H1 (cell line): ENCODE measurements around the gene ARHGEF2. TPM values are rescaled to one million over a fixed set of nuclear protein-coding genes. Genes with fewer than 3 reads are reported as not detected.

Experiments used
- CTCF ChIA-PET: fragments of 300-600 bp; sonication (Branson Sonifier 250); formaldehyde crosslinking; loops from one replicate; lab custom pipeline; 2021; ENCODE audit not compliant: partially characterized antibody; lab: Charles Lee
- POLR2A ChIA-PET: fragments of 300-600 bp; sonication (Branson Sonifier 250); formaldehyde crosslinking; loops from one replicate; lab custom pipeline; 2021; ENCODE audit warnings: inconsistent platforms; ENCODE audit not compliant: partially characterized antibody; lab: Charles Lee
- DNase-seq, 2 experiments: peaks; one replicate each; pipeline versions ENCODE4 v3.0.0 to v3.0.0-alpha.2; 2010 to 2022; ENCODE audit warnings: low spot score in 2 of 2, low read depth in 1 of 2, mixed read lengths in 1 of 2
- FAIRE-seq: peaks from 2 replicates; lab custom pipeline; 2011; peaks lifted over from hg19 to GRCh38; lab: Jason Lieb, UNC
- H2AFZ ChIP-seq: 2 replicates; pipeline ENCODE4 v1.8.1; 2012; ENCODE audit warnings: low read length, inconsistent platforms
- H2AK5ac ChIP-seq: 2 replicates; pipeline ENCODE4 v1.6.1; 2013; ENCODE audit warnings: low read depth, low read length
- H2BK120ac ChIP-seq: replicated peaks from 2 replicates; pipeline ENCODE3; 2013; ENCODE audit warnings: low read depth, low read length, inconsistent platforms
- H2BK12ac ChIP-seq: 2 replicates; pipeline ENCODE4 v1.6.1; 2013; ENCODE audit warnings: low read depth, low read length
- H2BK15ac ChIP-seq: 2 replicates; pipeline ENCODE4 v1.6.1; 2013; ENCODE audit warnings: low read length
- H2BK20ac ChIP-seq: 2 replicates; pipeline ENCODE4 v1.6.1; 2013; ENCODE audit warnings: low read length
- H2BK5ac ChIP-seq: 2 replicates; pipeline ENCODE4 v1.6.1; 2013; ENCODE audit warnings: low read depth, low read length
- H3K14ac ChIP-seq: 2 replicates; pipeline ENCODE4 v1.6.1; 2013; ENCODE audit warnings: inconsistent platforms; ENCODE audit not compliant: insufficient read length
- H3K18ac ChIP-seq: 2 replicates; pipeline ENCODE4 v1.6.1; 2013; ENCODE audit warnings: low read length; ENCODE audit errors: extremely low read depth
- H3K23ac ChIP-seq: 2 replicates; pipeline ENCODE4 v1.6.1; 2013; ENCODE audit warnings: inconsistent platforms; ENCODE audit not compliant: insufficient read length
- H3K23me2 ChIP-seq: 2 replicates; pipeline ENCODE4 v1.6.1; 2013; ENCODE audit warnings: low read depth, low read length
- H3K27ac ChIP-seq: 2 replicates; pipeline ENCODE4 v1.6.1; 2011; ENCODE audit warnings: low read depth, low read length, inconsistent platforms
- H3K27me3 ChIP-seq, 4 experiments: replicated peaks in 1 of 4; 1 replicate in 1 of 4; 2 replicates in 3 of 4; pipeline versions ENCODE4 v1.6.1 to v1.8.1; 2011 to 2013; ENCODE audit warnings: low read length in 3 of 4, mild to moderate bottlenecking in 3 of 4, inconsistent platforms in 2 of 4, mixed read lengths in 2 of 4, moderate library complexity in 1 of 4; ENCODE audit not compliant: control insufficient read depth in 3 of 4, insufficient read depth in 3 of 4; ENCODE audit errors: extremely low read depth in 1 of 4
- H3K36me3 ChIP-seq, 4 experiments: 2 replicates each; pipeline versions ENCODE4 v1.6.1 to v1.8.1; 2011 to 2013; ENCODE audit warnings: mild to moderate bottlenecking in 4 of 4, low read length in 3 of 4, moderate library complexity in 2 of 4, control low read depth in 1 of 4, inconsistent platforms in 1 of 4; ENCODE audit not compliant: insufficient read depth in 4 of 4, control insufficient read depth in 2 of 4
- H3K4ac ChIP-seq: replicated peaks from 2 replicates; pipeline ENCODE3; 2013; ENCODE audit warnings: low read length, low read depth, mixed read lengths, inconsistent platforms; ENCODE audit not compliant: insufficient read length
- H3K4me1 ChIP-seq, 4 experiments: replicated peaks in 1 of 4; 1 replicate in 1 of 4; 2 replicates in 3 of 4; pipeline versions ENCODE4 v1.6.1 to v1.8.1; 2011 to 2013; ENCODE audit warnings: low read length in 3 of 4, inconsistent platforms in 2 of 4, mixed read lengths in 1 of 4; ENCODE audit not compliant: insufficient read depth in 4 of 4, control insufficient read depth in 3 of 4
- H3K4me2 ChIP-seq, 2 experiments: 2 replicates each; pipeline versions ENCODE4 v1.6.1 to v1.8.1; 2011 to 2013; ENCODE audit warnings: low read depth in 2 of 2, low read length in 2 of 2, control low read depth in 1 of 2, inconsistent platforms in 1 of 2, mild to moderate bottlenecking in 1 of 2; ENCODE audit not compliant: insufficient read depth in 1 of 2
- H3K4me3 ChIP-seq, 4 experiments: fragments of 200-600, 300-600 bp in 1 of 4; sonication (generic), shearing (Covaris generic), sonication (Bioruptor Twin) in 1 of 4; 2 replicates each; pipeline versions ENCODE4 v1.5.1 to v1.8.1; 2011 to 2016; ENCODE audit warnings: low read length in 4 of 4, low read depth in 3 of 4, control low read depth in 2 of 4, inconsistent platforms in 2 of 4, mild to moderate bottlenecking in 2 of 4, mixed read lengths in 1 of 4, moderate library complexity in 1 of 4; ENCODE audit not compliant: insufficient read depth in 2 of 4; ENCODE audit errors: extremely low read depth in 1 of 4
- H3K56ac ChIP-seq: replicated peaks from 2 replicates; pipeline ENCODE3; 2013; ENCODE audit warnings: low read depth, mild to moderate bottlenecking, mixed read lengths, low read length, inconsistent platforms; ENCODE audit not compliant: insufficient read length
- H3K79me1 ChIP-seq: 2 replicates; pipeline ENCODE4 v1.6.1; 2013; ENCODE audit warnings: low read depth, low read length, control low read depth
- H3K79me2 ChIP-seq, 2 experiments: 2 replicates each; pipeline versions ENCODE4 v1.6.1 to v1.8.1; 2012 to 2013; ENCODE audit warnings: low read length in 2 of 2, mild to moderate bottlenecking in 2 of 2, inconsistent platforms in 1 of 2; ENCODE audit not compliant: insufficient read depth in 2 of 2, control insufficient read depth in 1 of 2
- H3K9ac ChIP-seq, 4 experiments: replicated peaks in 1 of 4; 1 replicate in 1 of 4; 2 replicates in 3 of 4; pipeline versions ENCODE4 v1.6.1 to v1.8.1; 2011 to 2013; ENCODE audit warnings: low read depth in 3 of 4, low read length in 3 of 4, control low read depth in 2 of 4, mild to moderate bottlenecking in 2 of 4, moderate library complexity in 2 of 4, inconsistent platforms in 1 of 4; ENCODE audit errors: extremely low read depth in 1 of 4
- H3K9me3 ChIP-seq, 2 experiments: 2 replicates each; pipeline versions ENCODE4 v1.6.1 to v1.8.1; 2012 to 2013; ENCODE audit warnings: mild to moderate bottlenecking in 2 of 2, moderate library complexity in 2 of 2, control low read depth in 1 of 2, inconsistent platforms in 1 of 2, low read depth in 1 of 2, low read length in 1 of 2, mixed read lengths in 1 of 2; ENCODE audit not compliant: insufficient read depth in 2 of 2
- H4K20me1 ChIP-seq, 2 experiments: replicated peaks in 1 of 2; 2 replicates each; pipeline versions ENCODE3 to v1.8.1; 2011 to 2013; ENCODE audit warnings: inconsistent platforms in 2 of 2, low read length in 2 of 2, mild to moderate bottlenecking in 1 of 2; ENCODE audit not compliant: insufficient read depth in 2 of 2, control insufficient read depth in 1 of 2
- H4K5ac ChIP-seq: 2 replicates; pipeline ENCODE4 v1.6.1; 2013; ENCODE audit warnings: low read length, low read depth, mixed read lengths, inconsistent platforms; ENCODE audit not compliant: insufficient read length
- H4K8ac ChIP-seq: 2 replicates; pipeline ENCODE4 v1.8.0; 2013; ENCODE audit warnings: mild to moderate bottlenecking, moderate library complexity, low read length, inconsistent platforms; ENCODE audit not compliant: insufficient read depth; ENCODE audit errors: extremely low read depth
- H4K91ac ChIP-seq: replicated peaks from 2 replicates; pipeline ENCODE3; 2013; ENCODE audit warnings: low read length, mixed read lengths, inconsistent platforms; ENCODE audit not compliant: insufficient read length
- BCL11A ChIP-seq, 2 experiments: IDR thresholded peaks; one replicate each; pipeline ENCODE4 v1.6.1; 2011; ENCODE audit warnings: low read depth in 2 of 2, low read length in 2 of 2, mild to moderate bottlenecking in 2 of 2
- CHD1 ChIP-seq: IDR thresholded peaks from 2 replicates; pipeline ENCODE4 v1.6.1; 2012; ENCODE audit warnings: low read depth, low read length, improper control_type of control experiment
- CHD2 ChIP-seq: IDR thresholded peaks from 2 replicates; pipeline ENCODE4 v1.6.1; 2012; ENCODE audit warnings: low read length, improper control_type of control experiment
- MAFK ChIP-seq: IDR thresholded peaks from 2 replicates; pipeline ENCODE4 v1.6.1; 2012; ENCODE audit warnings: low read depth, mild to moderate bottlenecking, improper control_type of control experiment, low read length
- NANOG ChIP-seq: IDR thresholded peaks from 2 replicates; pipeline ENCODE4 v1.6.1; 2011; ENCODE audit warnings: low read length, low read depth, mild to moderate bottlenecking, inconsistent platforms; ENCODE audit not compliant: insufficient read depth, poor library complexity, severe bottlenecking
- RBBP5 ChIP-seq: IDR thresholded peaks from 2 replicates; pipeline ENCODE4 v1.7.1; 2012; ENCODE audit warnings: low read depth, mild to moderate bottlenecking, inconsistent platforms, low read length, moderate library complexity, borderline replicate concordance
- SAP30 ChIP-seq: fragments of 300-600 bp; sonication (generic); IDR thresholded peaks from 2 replicates; pipeline ENCODE4 v1.7.1; 2012; ENCODE audit warnings: low read length, moderate library complexity, mild to moderate bottlenecking, inconsistent platforms; ENCODE audit not compliant: insufficient read depth, insufficient replicate concordance
- WGBS, 2 experiments: shearing (Covaris generic) in 1 of 2; methylation state at CpG; one replicate each; pipeline versions ENCODE4 v1.1.6 to v1.1.7; 2013 to 2015; ENCODE audit warnings: low lambda C conversion rate in 2 of 2, mixed read lengths in 2 of 2, inconsistent platforms in 1 of 2, low coverage in 1 of 2, missing lambda C conversion rate in 1 of 2; ENCODE audit not compliant: insufficient replicate concordance in 2 of 2, insufficient coverage in 1 of 2, insufficient read length in 1 of 2; ENCODE audit errors: extremely low coverage in 1 of 2, missing lambda C conversion rate in 1 of 2; 5-methylcytosine and 5-hydroxymethylcytosine counted together
- polyA plus RNA-seq, 7 experiments: library from polyadenylated mRNA; depleted of rRNA in 3 of 7; stranded (reverse) in 5 of 7; unstranded in 2 of 7; fragments of >200 nt in 5 of 7; fragments of 200-250 nt in 2 of 7; gene quantifications; 1 replicate in 5 of 7; 2 replicates in 1 of 7; 4 replicates in 1 of 7; pipeline versions ENCODE4 v1.2.1 to v1.2.3, GENCODE V29; 2011 to 2013; ENCODE audit warnings: missing spikeins in 2 of 7, mixed read lengths in 2 of 7
- total RNA-seq: library from RNA; stranded (reverse); fragmentation: NEBNext Ultra II Directional; extraction: Animal tissue kit (Norgen Biotek cat#: 25700); gene quantifications from 2 replicates; pipeline ENCODE4 v1.2.1, GENCODE V29; 2021
- TF ChIP-seq, protein P1 (sequence below): IDR thresholded peaks from 2 replicates; pipeline ENCODE4 v1.6.1; 2011; ENCODE audit warnings: low read length, improper control_type of control experiment
- TF ChIP-seq, protein P2 (sequence below): IDR thresholded peaks from 2 replicates; pipeline ENCODE4 v1.6.1; 2011; ENCODE audit warnings: low read depth, mild to moderate bottlenecking, low read length; ENCODE audit not compliant: insufficient read depth

ARHGEF2 gene
- total and polyA plus RNA-seq, 2 of the 8 experiments (the other 6 are each of a cell fraction or from before 2014, with no cell fraction given): 42.7 to 80.5 TPM

DNA sequence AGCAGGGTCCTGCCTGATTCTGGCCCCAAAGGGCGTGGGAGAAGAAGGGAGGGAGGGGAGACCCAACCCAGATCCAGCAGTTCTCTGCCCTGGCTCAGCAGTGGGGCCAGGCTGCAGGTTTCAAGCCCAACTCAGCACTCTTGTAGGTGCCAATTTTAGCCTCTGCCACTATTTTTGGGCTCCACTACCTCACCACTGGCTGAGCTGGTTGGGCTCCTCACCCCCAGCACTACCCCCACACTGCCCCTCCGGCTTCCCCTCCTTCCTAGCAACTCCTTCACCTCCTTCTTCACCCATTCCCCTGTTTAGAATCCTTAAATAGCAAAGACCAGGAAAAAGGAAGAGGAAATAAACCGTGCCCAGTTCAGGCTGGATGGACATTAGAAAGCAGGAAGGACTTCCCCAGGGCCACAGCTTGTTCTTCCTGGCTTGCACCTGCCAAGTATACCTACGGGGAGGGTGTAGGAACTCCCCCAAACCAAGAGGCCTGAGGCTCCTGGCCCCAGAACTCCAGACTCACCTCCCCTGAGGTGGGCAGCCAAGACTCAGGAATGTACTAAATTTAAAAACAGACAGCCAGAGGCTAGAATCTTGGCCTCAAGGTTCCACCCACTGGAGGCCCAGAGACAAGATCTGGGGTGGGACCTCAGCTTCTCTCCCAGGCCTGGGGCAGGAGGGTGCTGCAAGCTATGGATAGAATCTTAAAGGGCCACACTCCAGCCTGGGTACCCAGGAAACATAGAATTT, 1.4 kb upstream of the ARHGEF2 start:
- Histone ChIP-seq H3K14ac (no peak overlapping the region), H2BK5ac (peak overlapping the region; percentile 93; the same call in 1 of the 2 replicates), H2BK20ac (peak overlapping the region; percentile 51; the same call in 1 of the 2 replicates), H4K8ac (no peak overlapping the region), H3K79me2 (peaks cover 20 to 32% of the 10 kb centered on the region in 2 experiments), H3K4ac (no peak overlapping the region), H3K18ac (peak overlapping the region; percentile 5; the same call in 1 of the 2 replicates), H3K56ac (no peak overlapping the region), H2BK120ac (peak overlapping the region; percentile 20), H3K4me2 (peak overlapping the region; percentile 93 to 99), H3K27ac (peak overlapping the region; percentile 5; the same call in 1 of the 2 replicates), H2BK15ac (no peak overlapping the region), H4K20me1 (peaks cover 5 to 11% of the 10 kb centered on the region in 2 experiments), H4K5ac (no peak overlapping the region), H3K36me3 (no peaks in the 10 kb centered on the region), H2AK5ac (no peak overlapping the region; the same call in 1 of the 2 replicates), H3K79me1 (peaks cover 10% of the 10 kb centered on the region), H3K4me3 (peak overlapping the region in 3 of 4 experiments; percentile 77 to 96 (median 84); a peak in 5 of 8 replicates), H4K91ac (peak overlapping the region; percentile 46), H3K27me3 (no peaks in the 10 kb centered on the region), H2AFZ (no peak overlapping the region), H3K23me2 (peaks cover 25% of the 10 kb centered on the region), H3K4me1 (peaks cover 36 to 55% (median 39%) of the 10 kb centered on the region in 4 experiments), H3K9ac (peak overlapping the region in 1 of 4 experiments; percentile 36; a peak in 1 of 7 replicates), H3K23ac (no peak overlapping the region), H3K9me3 (no peaks in the 10 kb centered on the region), H2BK12ac (peak overlapping the region; percentile 68; the same call in 1 of the 2 replicates)
- WGBS, 2 experiments: 55% methylated on average over 4 of the region's 4 CpGs; no CpG with 5 or more reads in 1 of the 2 experiments
- DNase-seq: no peak
- POLR2A ChIA-PET: interaction anchor here (0.7 to 19.2 kb wide), 11 partner anchors 5 to 103 kb away, joined by 3 to 282 read pairs (median 7); partner anchors contain the start of genes ARHGEF2, KHDC4, MEX3A and RAB25
- FAIRE-seq: no peak
- CTCF ChIA-PET: interaction anchor here (1.9 to 9.6 kb wide), 5 partner anchors 11 to 87 kb away, joined by 5 to 126 read pairs (median 16); partner anchors contain the start of gene SSR2
- TF ChIP-seq CHD2 (no peak), MAFK (no peak), NANOG (no peak), CHD1 (no peak), BCL11A (IDR thresholded peaks at IDR 0.05; ENCODE audit: low read depth in 2 of 2, low read length in 2 of 2) (no peak), RBBP5 (no peak), SAP30 (no peak)
- TF ChIP-seq, protein P1, sequence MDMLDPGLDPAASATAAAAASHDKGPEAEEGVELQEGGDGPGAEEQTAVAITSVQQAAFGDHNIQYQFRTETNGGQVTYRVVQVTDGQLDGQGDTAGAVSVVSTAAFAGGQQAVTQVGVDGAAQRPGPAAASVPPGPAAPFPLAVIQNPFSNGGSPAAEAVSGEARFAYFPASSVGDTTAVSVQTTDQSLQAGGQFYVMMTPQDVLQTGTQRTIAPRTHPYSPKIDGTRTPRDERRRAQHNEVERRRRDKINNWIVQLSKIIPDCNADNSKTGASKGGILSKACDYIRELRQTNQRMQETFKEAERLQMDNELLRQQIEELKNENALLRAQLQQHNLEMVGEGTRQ: no peak
- TF ChIP-seq, protein P2, sequence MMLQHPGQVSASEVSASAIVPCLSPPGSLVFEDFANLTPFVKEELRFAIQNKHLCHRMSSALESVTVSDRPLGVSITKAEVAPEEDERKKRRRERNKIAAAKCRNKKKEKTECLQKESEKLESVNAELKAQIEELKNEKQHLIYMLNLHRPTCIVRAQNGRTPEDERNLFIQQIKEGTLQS: no peak
